ENCODE results near the gene ZNF451. TPM values are rescaled to one million over a fixed set of nuclear protein-coding genes. Genes with fewer than 3 reads are reported as not detected.
"Not testable (repeated sequence)": the region's sequence is repeated elsewhere in the genome, so short reads cannot be mapped to it uniquely, and the experiment has no call there.

Gene ZNF451
- total RNA-seq, 1 experiment from 2014 or later: 21.4 TPM

DNA sequence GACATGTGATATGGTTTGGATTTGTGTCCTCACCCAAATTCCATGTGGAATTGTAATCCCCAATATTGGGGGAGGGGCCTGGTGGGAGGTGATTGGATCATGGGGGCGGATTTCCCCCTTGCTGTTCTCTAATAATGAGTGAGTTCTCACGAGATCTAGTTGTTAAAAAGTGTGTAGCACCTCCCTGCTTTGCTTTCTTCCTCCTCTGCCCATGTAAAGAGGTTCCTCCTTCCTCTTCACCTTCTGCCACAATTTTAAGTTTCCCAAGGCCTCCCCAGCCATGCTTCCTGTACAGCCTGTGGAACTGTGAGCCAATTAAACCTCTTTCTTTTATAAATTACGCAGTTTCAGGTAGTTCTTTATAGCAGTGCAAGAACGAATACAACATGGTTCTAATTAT is 2.1 kb upstream of the ZNF451 start:
- in situ Hi-C loops (cut with HindIII; ENCODE audit: low pct_unique_long_range_greater_than_20kb, low sequenced_read_pairs): no loop called here
- DNase-seq (ENCODE audit: low read depth): no peak

DNA sequence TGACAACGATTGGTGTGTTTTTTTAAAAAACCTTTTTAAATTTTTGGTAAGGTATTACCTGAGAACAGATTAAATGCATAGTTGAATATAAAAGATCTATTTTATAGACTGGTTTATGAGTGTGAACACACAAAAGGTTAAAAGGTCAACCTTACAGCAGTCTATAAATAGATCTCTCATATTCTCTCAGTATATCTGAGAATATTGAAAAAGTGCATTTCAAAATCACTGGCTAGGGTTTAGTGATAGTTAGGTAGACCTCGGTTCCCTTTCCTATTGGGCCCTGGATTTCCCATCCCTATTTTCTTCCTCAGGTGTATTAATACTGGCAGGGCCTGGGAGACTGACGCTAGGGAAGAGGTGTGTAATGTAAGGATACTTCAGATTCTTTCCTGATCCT is 723 bp upstream of the ZNF451 start:
- no peak for DNase-seq (ENCODE audit: low read depth)
- in situ Hi-C loops (cut with HindIII; ENCODE audit: low pct_unique_long_range_greater_than_20kb, low sequenced_read_pairs): no loop called here

DNA sequence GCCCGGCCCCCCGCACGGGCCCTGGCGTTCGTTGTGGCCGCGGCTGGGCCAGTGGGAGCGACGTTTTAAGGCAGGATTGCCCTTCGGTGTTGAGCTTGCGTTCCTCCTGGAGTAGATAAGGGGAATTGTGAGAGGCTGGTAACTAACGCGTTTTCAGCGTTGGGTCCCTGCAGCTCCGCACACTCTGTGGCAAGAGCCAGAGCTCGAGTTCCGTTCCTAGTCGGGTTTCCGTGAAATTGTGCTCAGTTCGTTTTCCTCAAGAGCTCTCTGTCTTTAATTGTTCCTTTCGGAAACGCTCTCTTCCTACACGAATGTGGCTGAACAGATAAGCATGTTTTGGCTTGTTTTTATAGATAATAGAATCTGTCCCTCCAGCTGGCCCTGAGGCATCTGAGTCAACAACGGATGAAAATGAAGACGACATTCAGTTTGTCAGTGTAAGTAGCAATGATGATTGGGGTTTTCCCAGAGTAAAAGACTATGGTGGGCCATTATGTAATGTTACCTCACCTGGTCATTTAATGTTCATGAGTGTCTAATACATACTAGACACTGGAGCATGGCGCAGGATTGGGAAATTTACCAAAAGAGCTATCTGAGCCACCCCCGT is 575 bp downstream of the ZNF451 start:
- DNase-seq (ENCODE audit: low read depth); in situ Hi-C loops (cut with HindIII; ENCODE audit: low pct_unique_long_range_greater_than_20kb, low sequenced_read_pairs): not testable (repeated sequence)

DNA sequence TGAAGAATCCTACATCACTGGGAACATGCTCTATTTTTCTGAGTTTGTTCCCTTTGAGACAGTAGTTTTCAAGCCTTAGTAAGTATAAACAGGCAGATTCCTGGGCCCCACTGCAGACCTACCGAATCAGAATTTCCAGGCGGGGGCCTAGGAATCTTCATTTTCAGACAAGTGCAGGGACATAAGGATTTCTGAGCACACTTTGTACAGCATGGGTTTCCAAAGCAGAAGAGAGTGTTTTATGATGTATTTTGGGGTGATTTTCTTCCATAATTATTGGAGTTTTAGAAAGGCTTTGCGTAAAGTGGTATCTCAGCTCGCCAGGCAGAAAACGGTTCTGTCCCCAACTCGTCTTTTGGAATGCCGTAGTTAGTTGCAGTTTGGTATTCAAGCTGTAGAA is 1.4 kb downstream of the ZNF451 start:
- DNase-seq (ENCODE audit: low read depth); in situ Hi-C loops (cut with HindIII; ENCODE audit: low pct_unique_long_range_greater_than_20kb, low sequenced_read_pairs): not testable (repeated sequence)

DNA sequence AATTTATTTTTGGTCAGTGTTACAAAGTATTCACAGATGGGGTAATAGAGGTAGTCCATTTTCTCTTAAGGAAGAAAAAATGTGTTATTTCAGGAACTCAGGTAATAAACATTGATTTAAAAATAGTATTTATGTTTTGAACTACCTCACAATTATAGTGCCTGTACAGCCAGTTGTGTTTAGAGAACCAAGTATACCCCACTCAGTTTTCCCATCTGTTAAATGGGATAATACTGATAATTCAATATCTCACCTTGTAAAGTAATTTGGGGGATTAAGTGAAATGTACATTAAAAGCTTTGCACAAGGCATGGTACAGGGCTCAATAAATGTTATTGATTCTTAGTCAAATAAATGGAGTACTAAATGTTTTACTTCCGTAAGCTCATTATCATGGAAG is 4.7 kb downstream of the ZNF451 start:
- DNase-seq (ENCODE audit: low read depth): no peak
- in situ Hi-C loops (cut with HindIII; ENCODE audit: low pct_unique_long_range_greater_than_20kb, low sequenced_read_pairs): no loop called here

DNA sequence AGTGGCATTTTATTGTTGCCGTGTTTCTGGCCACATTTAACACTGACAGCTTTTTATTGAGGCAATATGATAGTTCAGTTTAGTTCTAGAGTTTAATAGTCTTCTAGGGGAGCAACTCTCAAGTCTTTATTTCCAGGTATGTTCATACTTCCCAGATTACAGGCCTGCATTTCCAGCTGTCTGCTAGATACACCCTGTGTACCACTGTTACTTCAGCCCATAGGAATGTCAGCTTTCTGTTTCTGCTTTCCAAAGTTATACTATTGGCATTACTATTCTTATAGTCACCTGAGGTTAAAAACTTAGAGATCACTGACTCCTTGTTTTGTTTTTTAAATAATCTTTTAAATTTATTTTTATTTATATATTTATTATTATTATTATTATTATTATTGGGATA is 7.6 kb downstream of the ZNF451 start:
- in situ Hi-C loops (cut with HindIII; ENCODE audit: low pct_unique_long_range_greater_than_20kb, low sequenced_read_pairs): no loop called here
- DNase-seq (ENCODE audit: low read depth): no peak

DNA sequence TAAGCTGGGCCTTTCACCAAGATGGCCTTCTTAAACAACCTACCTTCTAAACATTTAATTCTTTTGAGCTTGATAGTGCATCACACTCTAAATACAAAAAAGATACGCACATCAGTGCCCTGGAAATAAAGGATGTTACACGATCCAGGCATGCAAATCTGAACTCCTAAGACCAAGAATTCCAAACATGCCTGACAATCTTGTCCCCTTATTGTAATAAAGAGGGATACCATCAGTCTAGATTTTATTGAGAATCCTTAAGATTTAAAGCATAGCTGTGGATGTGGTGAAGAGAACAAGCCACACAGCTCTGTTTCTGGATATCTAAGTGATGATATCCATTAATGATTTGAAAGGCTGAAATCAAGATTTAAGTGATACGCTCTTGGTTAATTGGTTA is 13.0 kb downstream of the ZNF451 start:
- DNase-seq (ENCODE audit: low read depth): no peak
- in situ Hi-C loops (cut with HindIII; ENCODE audit: low pct_unique_long_range_greater_than_20kb, low sequenced_read_pairs): no loop called here

DNA sequence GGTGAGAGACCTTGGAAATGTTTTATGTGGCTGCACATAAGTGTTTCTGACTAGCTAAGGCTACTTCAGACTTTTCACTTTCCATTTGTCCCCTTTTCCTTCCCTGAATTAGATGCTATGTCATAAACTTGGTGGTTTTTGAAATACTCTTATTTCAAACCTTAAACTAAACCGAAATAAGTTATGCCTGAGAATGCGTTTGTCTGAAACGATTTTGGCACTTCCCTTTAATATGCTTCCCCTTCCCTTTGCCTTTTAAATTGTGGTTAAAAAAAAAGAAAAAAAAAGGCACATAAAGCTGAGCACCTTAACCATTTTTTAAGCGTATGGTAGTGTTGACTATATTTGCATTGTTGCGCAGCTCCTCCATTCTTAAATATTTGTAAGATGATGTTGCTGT is 14.3 kb downstream of the ZNF451 start:
- DNase-seq (ENCODE audit: low read depth): no peak
- in situ Hi-C loops (cut with HindIII; ENCODE audit: low pct_unique_long_range_greater_than_20kb, low sequenced_read_pairs): no loop called here

DNA sequence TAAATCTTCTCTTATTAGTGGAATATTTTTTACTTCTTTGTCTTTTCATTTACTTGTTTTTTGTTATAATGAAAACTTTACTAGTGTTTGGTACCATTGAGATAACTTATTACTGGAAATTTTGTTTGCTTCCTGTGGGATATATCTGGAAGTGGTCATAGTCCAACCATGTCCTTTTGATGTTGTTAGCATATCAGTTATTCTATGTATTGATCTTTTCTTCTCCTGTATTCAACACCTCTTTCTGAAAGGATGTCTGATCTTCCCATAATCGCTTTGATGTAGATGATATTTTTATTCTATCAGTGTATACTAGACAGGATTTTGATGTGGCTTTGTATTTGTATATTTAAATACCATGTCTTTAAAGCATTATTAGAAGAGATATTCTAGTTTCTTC is 17.0 kb downstream of the ZNF451 start:
- in situ Hi-C loops (cut with HindIII; ENCODE audit: low pct_unique_long_range_greater_than_20kb, low sequenced_read_pairs): no loop called here
- DNase-seq (ENCODE audit: low read depth): no peak

DNA sequence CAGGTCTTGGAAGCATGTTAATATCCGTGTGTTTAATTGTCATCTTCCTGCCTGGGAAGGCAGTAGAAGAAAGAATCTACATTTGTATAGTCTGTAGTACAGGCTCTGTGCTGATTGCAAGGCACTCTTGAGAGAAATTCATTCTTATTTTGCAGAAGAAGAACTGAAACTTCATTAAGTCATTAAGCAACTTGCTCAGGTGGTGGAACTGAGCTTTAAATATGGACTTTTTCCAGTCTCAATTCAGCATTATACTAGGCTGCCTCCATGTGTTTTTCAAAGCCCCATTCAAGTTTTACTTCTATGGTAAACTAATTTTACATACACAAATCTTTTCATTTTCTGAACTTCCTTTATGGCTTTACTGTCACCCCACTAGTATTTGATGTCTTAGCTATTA is 18.7 kb downstream of the ZNF451 start:
- DNase-seq (ENCODE audit: low read depth): no peak
- in situ Hi-C loops (cut with HindIII; ENCODE audit: low pct_unique_long_range_greater_than_20kb, low sequenced_read_pairs): no loop called here

DNA sequence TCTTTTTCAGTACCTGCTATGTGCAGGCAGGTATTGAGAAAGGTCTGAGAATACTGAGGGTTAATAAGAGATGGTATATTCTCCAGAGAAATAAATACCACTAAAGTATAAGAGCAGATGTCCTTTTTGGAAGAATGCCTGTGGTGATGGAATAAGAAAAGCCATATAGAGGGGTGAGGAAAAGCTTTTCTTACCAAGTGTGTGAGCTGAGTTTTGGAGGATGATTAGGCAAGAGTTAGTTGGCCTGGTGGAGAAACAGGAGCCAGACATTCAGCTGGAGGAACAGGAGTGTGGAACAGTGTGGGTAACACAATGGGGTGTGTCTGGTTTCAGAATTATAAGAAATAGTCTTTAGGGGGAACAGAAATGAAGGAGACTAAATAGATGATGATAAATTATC is 19.9 kb downstream of the ZNF451 start:
- DNase-seq (ENCODE audit: low read depth): no peak
- in situ Hi-C loops (cut with HindIII; ENCODE audit: low pct_unique_long_range_greater_than_20kb, low sequenced_read_pairs): no loop called here

DNA sequence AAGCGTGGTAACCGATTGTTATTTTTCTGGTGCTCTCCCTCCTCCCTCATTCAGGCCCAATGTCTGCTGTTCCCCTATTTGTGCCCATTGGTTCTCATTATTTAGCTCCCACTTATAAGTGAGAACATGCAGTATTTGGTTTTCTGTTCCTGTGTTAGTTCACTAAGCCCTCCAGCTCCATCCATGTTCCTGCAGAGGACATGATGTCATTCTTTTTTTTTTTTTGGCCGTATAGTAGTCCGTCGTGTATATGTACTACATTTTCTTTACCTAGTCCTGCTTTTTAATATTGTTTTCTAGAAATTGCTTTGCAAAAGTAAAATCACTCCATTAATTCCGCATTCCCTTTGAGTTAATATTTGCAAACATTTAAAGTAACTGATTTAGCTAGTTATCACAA is 23.1 kb downstream of the ZNF451 start:
- in situ Hi-C loops (cut with HindIII; ENCODE audit: low pct_unique_long_range_greater_than_20kb, low sequenced_read_pairs): no loop called here
- DNase-seq (ENCODE audit: low read depth): no peak

DNA sequence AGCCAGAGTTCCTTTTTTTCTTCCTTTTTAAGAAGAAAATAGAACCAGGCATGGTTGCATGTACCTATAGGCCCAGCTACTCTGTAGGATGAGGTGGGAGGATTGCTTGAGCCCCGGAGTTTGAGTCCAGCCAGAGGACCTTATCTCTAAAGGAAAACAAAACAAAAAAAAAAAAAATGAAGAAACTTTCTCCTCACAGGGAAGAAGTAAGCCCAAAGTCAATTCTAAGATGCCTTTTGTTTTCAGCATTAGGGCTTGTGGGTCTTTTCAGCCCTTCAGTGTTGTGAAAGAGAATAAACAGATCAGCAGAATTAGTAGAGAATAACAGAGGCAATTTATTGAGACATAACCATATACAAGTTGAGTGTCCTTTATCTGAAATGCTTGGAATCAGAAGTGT is 26.8 kb downstream of the ZNF451 start:
- DNase-seq (ENCODE audit: low read depth): no peak
- in situ Hi-C loops (cut with HindIII; ENCODE audit: low pct_unique_long_range_greater_than_20kb, low sequenced_read_pairs): no loop called here

DNA sequence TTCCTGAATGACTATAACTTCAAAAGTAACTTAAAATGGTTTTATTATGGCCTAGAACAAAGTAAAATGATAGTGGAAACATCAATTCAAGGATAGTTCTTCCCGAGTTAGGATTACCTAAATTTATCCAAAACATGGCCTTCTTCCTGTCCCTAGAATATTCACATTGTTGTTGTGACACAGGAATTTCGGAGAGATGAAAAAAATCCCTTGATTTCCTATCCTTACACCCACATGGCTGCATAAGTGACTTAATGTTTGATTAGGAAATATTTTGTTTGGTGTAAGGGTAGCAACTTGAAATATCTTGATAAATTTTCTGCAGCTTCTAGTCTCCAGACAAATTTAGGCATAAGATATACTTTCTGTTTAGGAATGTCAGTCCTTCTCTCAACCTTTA is 27.8 kb downstream of the ZNF451 start:
- in situ Hi-C loops (cut with HindIII; ENCODE audit: low pct_unique_long_range_greater_than_20kb, low sequenced_read_pairs): no loop called here
- DNase-seq (ENCODE audit: low read depth): no peak

DNA sequence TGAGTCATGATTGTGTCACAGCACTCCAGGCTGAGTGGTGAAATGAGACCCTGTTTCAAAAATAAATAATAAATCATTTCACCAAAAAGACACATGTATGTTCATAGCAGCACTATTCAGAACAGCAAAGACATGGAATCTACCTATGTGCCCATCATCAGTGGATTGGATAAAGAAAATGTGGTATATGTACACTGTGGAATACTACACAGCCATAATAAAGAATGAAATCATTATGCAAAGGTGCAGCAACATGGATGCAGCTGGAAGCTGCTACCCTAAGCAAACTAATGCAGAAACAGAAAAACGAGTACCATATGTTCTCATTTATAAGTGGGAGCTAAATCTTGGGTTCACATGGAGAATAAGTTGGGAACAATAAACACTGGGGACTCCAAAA is 33.1 kb downstream of the ZNF451 start:
- no peak for DNase-seq (ENCODE audit: low read depth)
- in situ Hi-C loops (cut with HindIII; ENCODE audit: low pct_unique_long_range_greater_than_20kb, low sequenced_read_pairs): no loop called here

DNA sequence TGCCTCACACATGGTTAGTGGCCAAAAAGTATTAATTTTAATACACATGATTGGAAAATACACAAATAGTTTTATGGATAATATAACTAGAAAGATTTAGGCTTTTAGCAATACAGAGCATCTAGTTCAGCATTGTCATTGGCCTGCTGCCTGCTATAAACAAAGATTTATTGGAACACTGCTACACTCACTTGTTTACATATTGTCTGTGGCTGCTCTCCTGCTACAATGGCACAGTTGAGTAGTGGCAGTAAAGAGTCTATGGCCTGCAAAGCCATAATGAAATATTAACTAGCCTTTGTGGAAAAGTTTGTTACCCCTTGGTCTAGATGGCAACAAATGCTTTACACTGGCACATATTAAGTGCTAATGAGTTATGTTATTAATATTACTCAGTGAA is 37.8 kb downstream of the ZNF451 start:
- no peak for DNase-seq (ENCODE audit: low read depth)
- in situ Hi-C loops (cut with HindIII; ENCODE audit: low pct_unique_long_range_greater_than_20kb, low sequenced_read_pairs): no loop called here

DNA sequence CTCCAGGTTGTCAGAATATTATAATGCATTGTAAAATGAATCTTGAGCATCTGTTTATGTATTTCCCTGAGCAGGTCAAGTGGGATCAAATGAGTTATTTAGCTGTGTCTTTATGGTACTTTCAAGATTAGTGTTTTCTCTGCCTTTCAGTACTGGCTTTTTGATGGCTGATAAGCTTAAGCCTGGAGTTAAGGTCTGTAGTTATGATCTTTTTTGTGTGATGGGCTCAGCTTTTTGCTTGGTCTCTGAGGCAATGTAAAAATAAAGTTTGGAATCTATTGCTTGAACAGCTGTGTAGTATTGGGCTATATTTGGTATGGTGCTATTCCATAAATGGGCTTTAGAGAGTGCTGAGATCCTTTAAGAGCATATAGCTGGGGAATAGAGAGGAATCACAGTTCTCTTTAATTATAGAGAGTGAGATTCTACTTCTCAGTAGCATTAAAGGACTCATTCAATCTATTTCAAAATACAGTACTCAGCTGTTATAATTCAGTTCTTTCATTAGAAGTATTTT is 40.7 kb downstream of the ZNF451 start:
- in situ Hi-C loops (cut with HindIII; ENCODE audit: low pct_unique_long_range_greater_than_20kb, low sequenced_read_pairs): no loop called here
- DNase-seq (ENCODE audit: low read depth): no peak

DNA sequence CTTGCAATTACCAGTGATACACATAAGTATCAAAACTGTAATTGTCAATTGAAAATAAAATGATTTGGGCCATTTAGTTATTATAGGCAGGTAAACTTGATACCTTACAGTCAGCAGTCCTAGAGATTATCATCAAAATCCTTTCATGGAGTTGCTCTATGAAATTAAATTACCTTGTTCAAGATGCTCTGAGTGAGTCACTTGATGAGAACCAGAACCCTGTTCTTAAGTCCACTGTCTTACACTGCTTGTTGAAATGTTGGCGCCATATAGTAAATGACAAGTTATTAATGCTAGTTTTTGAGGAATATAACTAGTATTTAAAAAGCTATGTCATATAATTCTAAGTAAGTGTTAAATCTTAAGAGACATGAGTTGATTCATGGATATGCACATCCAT is 45.0 kb downstream of the ZNF451 start:
- in situ Hi-C loops (cut with HindIII; ENCODE audit: low pct_unique_long_range_greater_than_20kb, low sequenced_read_pairs): no loop called here
- DNase-seq (ENCODE audit: low read depth): no peak

DNA sequence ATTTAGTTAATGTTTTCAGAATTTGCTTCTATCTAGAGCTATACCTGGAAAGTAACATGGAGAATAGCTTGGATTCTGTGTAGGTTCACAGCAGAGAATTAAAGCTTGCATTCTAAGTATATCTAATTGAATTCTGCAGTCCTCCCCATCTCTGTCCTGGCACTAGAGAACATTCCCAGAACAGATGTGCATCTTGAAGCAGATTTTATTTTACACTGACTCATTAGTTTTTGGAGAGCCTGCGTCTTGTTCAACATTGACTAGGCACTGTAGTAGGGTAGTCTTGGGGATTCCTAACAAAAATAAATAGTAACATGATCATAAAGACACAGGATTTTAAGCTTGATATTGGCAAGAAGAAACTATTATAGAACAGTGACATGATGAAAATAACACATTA is 45.9 kb downstream of the ZNF451 start:
- in situ Hi-C loops (cut with HindIII; ENCODE audit: low pct_unique_long_range_greater_than_20kb, low sequenced_read_pairs): no loop called here
- no peak for DNase-seq (ENCODE audit: low read depth)

DNA sequence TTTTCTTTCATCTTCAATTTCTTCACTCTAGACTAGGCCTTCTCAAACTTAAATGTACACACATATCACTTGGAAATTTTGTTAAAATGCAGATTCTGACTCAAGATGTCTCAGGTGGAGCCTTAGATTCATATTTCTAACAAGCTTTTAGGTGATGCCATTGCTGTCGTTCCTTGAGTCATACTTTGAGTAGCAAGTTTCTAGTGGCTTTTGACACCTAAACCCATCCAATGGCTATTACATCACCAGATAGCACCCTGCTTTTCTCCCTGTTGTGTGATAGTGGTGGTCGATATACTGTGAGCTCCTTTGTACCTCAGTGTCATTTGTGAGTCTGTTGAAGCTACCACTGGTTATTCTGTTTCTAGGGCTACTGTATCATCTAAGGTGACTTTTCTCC is 47.4 kb downstream of the ZNF451 start:
- in situ Hi-C loops (cut with HindIII; ENCODE audit: low pct_unique_long_range_greater_than_20kb, low sequenced_read_pairs): no loop called here
- DNase-seq (ENCODE audit: low read depth): no peak

DNA sequence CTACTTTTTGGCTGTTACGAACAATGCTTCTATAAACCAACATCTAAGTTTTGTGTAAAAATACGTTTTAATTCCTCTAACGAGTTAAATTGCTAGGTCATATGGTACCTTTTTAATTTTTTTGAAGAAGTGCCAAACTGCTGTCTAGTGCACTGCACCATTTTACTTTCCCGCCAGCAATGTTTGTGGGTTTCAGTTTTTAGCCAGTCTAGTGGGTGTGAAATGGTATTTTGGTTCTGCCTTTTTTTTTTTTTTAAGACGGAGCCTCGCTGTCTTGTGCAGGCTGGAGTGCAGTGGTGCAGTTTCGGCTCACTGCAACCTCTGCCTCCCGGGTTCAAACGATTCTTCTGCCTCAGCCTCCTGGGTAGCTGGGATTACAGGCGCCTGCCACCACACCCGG is 48.0 kb downstream of the ZNF451 start:
- no peak for DNase-seq (ENCODE audit: low read depth)
- in situ Hi-C loops (cut with HindIII; ENCODE audit: low pct_unique_long_range_greater_than_20kb, low sequenced_read_pairs): no loop called here

All from Caki2 (cell line).